ENCODE data around the gene FRMPD2.

Gene FRMPD2

GRCh38 chr10:48300556-48300955, 26.1 kb upstream of the FRMPD2 start:
- in situ Hi-C loops (cut with HindIII; ENCODE audit: low sequenced_read_pairs), result loop anchor here (5.0 kb wide), 1 partner anchor 48 kb away; no protein-coding TSS in a partner anchor
- H3K4me3 ChIP-seq (ENCODE audit: low read depth, low read length), result no peak overlapping the region
- no peak for DNase-seq (ENCODE audit: low read depth)
- no peak for TF ChIP-seq CTCF (IDR thresholded peaks at IDR 0.05; ENCODE audit: low read depth, low read length, missing control alignments)

- DNase-seq (ENCODE audit: low read depth), result no peak
- in situ Hi-C loops (cut with HindIII; ENCODE audit: low sequenced_read_pairs), result loop anchor here (5.0 kb wide), 1 partner anchor 47 kb away; no protein-coding TSS in a partner anchor
- no peak overlapping the region for H3K4me3 ChIP-seq (ENCODE audit: low read depth, low read length)
- no peak for TF ChIP-seq CTCF (IDR thresholded peaks at IDR 0.05; ENCODE audit: low read depth, low read length, missing control alignments)
Measured at GRCh38 chr10:48299692-48300091, 25.2 kb upstream of the FRMPD2 start.

- no peak for TF ChIP-seq CTCF (IDR thresholded peaks at IDR 0.05; ENCODE audit: low read depth, low read length, missing control alignments)
- DNase-seq (ENCODE audit: low read depth), result no peak
- in situ Hi-C loops (cut with HindIII; ENCODE audit: low sequenced_read_pairs), result no loop called here
Measured at GRCh38 chr10:48299066-48299465, 24.6 kb upstream of the FRMPD2 start.

GRCh38 chr10:48296576-48297098, 22.1 kb upstream of the FRMPD2 start:
- no peak for DNase-seq (ENCODE audit: low read depth)
- H3K4me3 ChIP-seq (ENCODE audit: low read depth, low read length), result no peak overlapping the region
- no peak for TF ChIP-seq CTCF (IDR thresholded peaks at IDR 0.05; ENCODE audit: low read depth, low read length, missing control alignments)
- in situ Hi-C loops (cut with HindIII; ENCODE audit: low sequenced_read_pairs), result no loop called here

More at GRCh38 chr10:48299066-48299465, 24.6 kb upstream of the FRMPD2 start:
- H3K4me3 ChIP-seq (ENCODE audit: low read depth, low read length), result no peak overlapping the region

GRCh38 chr10:48294431-48294830, 19.9 kb upstream of the FRMPD2 start:
- no peak overlapping the region for H3K4me3 ChIP-seq (ENCODE audit: low read depth, low read length)
- TF ChIP-seq CTCF (IDR thresholded peaks at IDR 0.05; ENCODE audit: low read depth, low read length, missing control alignments), result no peak
- DNase-seq (ENCODE audit: low read depth), result no peak
- in situ Hi-C loops (cut with HindIII; ENCODE audit: low sequenced_read_pairs), result no loop called here

DNA sequence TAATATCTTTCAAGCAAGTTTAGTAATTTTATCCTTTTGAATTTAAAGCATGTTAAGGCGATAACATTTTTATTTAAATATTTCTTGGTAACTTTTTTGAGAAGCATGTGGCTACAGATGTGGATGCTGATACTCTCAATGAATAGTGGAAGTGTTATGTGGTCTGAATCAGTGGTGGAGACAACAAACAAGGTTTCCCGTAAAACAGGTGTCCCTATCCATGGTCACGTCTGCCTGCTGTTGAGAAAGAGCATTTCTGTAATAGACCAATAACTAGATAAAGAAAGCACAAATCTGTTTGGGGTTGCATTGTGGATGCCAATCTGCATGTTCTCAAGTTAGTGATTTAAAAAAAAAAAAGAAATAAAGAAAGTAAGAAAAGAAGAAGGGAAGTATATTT, 18.1 kb upstream of the FRMPD2 start:
- H3K4me3 ChIP-seq (ENCODE audit: low read depth, low read length), result no peak overlapping the region
- no peak for DNase-seq (ENCODE audit: low read depth)
- TF ChIP-seq CTCF (IDR thresholded peaks at IDR 0.05; ENCODE audit: low read depth, low read length, missing control alignments), result no peak
- in situ Hi-C loops (cut with HindIII; ENCODE audit: low sequenced_read_pairs), result no loop called here
